ENCODE data around the gene THYN1. TPM values are rescaled to one million over a fixed set of nuclear protein-coding genes. Genes with fewer than 3 reads are reported as not detected.

THYN1 gene
- total RNA-seq, 1 experiment from 2014 or later, result 33.4 TPM

DNA sequence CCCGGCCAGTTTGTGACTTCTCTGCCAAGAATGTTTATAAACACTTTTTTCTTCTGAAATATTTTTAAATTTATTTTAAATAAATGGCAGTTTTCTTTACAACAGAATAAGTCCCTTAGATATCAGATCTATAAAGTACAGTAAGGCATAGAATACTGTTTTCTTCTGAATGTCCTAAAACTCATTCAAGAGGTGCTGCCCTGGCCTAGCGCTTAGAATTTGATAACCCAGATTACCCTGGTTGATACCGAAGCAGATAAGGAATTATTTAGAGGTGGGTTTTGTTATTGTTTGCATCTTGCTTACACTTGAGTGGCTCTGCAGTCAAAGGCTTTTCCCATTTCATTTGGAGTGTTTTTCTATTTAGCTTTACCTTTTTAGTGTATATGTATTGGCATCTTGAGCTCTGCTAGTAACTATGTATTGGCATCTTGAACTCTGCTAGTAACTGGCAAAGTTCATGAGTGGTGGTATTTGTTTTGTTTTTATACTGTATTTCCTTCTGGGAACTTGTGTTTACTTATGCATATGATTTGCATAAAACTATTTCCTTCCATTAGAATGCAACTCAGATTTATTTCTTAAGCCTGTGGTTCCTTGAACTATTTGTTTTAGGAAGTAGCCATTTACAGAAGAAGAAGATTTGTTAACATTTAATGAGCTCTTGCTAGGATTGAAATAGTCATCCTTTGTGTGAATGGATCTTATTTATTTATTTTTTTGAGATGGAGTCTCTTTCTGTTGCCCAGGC is 1.5 kb upstream of the THYN1 start:
- peaks cover 22% of the 10 kb centered on the region for H3K4me1 Mint-ChIP-seq (ENCODE audit: insufficient read depth, unreplicated experiment)
- CTCF ChIA-PET, result interaction anchor here (0.6 to 2.0 kb wide), 4 partner anchors 8 to 37 kb away, joined by 3 to 6 read pairs (median 4); no protein-coding TSS in a partner anchor
- DNase-seq (ENCODE audit: unreplicated experiment), result no peak
- H3K36me3 Mint-ChIP-seq (ENCODE audit: insufficient read depth, unreplicated experiment), result peaks cover 21% of the 10 kb centered on the region
- no peaks in the 10 kb centered on the region for H3K27me3 Mint-ChIP-seq (ENCODE audit: insufficient read depth, unreplicated experiment)
- TF ChIP-seq, protein P1, sequence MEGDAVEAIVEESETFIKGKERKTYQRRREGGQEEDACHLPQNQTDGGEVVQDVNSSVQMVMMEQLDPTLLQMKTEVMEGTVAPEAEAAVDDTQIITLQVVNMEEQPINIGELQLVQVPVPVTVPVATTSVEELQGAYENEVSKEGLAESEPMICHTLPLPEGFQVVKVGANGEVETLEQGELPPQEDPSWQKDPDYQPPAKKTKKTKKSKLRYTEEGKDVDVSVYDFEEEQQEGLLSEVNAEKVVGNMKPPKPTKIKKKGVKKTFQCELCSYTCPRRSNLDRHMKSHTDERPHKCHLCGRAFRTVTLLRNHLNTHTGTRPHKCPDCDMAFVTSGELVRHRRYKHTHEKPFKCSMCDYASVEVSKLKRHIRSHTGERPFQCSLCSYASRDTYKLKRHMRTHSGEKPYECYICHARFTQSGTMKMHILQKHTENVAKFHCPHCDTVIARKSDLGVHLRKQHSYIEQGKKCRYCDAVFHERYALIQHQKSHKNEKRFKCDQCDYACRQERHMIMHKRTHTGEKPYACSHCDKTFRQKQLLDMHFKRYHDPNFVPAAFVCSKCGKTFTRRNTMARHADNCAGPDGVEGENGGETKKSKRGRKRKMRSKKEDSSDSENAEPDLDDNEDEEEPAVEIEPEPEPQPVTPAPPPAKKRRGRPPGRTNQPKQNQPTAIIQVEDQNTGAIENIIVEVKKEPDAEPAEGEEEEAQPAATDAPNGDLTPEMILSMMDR (IDR thresholded peaks at IDR 0.05; ENCODE audit: unreplicated experiment), result no peak
- H3K4me3 Mint-ChIP-seq (ENCODE audit: unreplicated experiment), result peak overlapping the region; percentile 90
- H3K27ac Mint-ChIP-seq (ENCODE audit: low read depth, unreplicated experiment), result peak overlapping the region; percentile 83
- no TSS peak for BruUV-seq (replicated peaks)
- intact Hi-C loops (cut with micrococcal nuclease), result no loop called here
- H3K9me3 Mint-ChIP-seq (ENCODE audit: unreplicated experiment), result no peaks in the 10 kb centered on the region
- POLR2A ChIA-PET, result interaction anchor here (0.6 to 5.3 kb wide), 7 partner anchors 10 to 80 kb away, joined by 3 to 52 read pairs (median 4); partner anchors contain the start of genes NCAPD3 and VPS26B

DNA sequence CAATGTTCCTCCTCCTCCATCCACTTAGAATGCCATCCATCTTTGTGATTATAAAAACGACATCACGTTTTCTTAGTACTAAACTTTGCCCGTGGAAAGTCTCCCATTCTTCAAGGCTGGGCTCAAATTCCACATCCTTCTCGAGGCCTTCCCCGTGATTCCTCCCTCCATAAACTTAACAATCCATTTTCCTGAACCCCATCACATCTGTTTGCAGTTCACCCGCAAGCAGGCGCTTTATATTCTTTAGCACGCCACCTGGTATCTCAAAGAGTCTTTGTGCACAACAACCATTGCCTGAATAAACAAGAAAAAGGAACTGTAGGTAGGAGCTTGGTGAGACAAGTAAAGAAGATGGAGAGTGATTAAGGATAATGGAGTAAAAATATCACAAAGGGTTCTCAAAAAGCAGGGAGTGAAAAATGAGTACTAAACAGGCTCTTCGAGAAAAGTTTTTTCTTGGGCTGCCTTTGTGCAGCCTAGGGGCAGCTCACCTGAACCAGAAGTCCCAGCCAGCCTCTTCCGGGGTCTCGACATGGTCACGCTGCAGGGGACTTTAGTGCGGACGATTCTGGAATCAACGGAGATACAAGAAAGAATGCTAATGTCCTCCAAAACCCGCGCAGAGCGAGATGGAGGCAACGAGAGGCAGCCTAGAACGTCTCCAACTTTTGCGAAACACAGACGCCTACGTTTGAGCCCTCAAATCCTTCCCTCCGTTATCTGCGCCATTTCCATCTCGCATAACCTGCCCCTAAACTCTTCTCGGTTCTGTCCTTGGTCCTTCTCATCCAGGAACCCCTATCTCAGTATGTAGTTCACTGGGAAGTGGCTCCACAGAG is 585 bp downstream of the THYN1 start:
- TF ChIP-seq, protein P1 (IDR thresholded peaks at IDR 0.05; ENCODE audit: unreplicated experiment), result no peak
- peak overlapping the region; percentile 83 for H3K27ac Mint-ChIP-seq (ENCODE audit: low read depth, unreplicated experiment)
- no TSS peak for BruUV-seq (replicated peaks)
- ChIA-PET POLR2A (interaction anchor here (0.7 to 5.3 kb wide), 6 partner anchors 12 to 133 kb away, joined by 3 to 52 read pairs (median 7); partner anchors contain the start of genes NCAPD3 and VPS26B), CTCF (interaction anchor here (0.6 to 2.7 kb wide), 5 partner anchors 10 to 220 kb away, joined by 3 to 9 read pairs (median 3); partner anchors contain the start of gene VPS26B)
- no peaks in the 10 kb centered on the region for H3K9me3 Mint-ChIP-seq (ENCODE audit: unreplicated experiment)
- peaks cover 28% of the 10 kb centered on the region for H3K36me3 Mint-ChIP-seq (ENCODE audit: insufficient read depth, unreplicated experiment)
- no peak for DNase-seq (ENCODE audit: unreplicated experiment)
- H3K27me3 Mint-ChIP-seq (ENCODE audit: insufficient read depth, unreplicated experiment), result no peaks in the 10 kb centered on the region
- peak overlapping the region; percentile 90 for H3K4me3 Mint-ChIP-seq (ENCODE audit: unreplicated experiment)
- intact Hi-C loops (cut with micrococcal nuclease), result loop anchor here (2.0 kb wide), 1 partner anchor 28 kb away; the partner anchor contains the start of gene VPS26B
- H3K4me1 Mint-ChIP-seq (ENCODE audit: insufficient read depth, unreplicated experiment), result peaks cover 22% of the 10 kb centered on the region

DNA sequence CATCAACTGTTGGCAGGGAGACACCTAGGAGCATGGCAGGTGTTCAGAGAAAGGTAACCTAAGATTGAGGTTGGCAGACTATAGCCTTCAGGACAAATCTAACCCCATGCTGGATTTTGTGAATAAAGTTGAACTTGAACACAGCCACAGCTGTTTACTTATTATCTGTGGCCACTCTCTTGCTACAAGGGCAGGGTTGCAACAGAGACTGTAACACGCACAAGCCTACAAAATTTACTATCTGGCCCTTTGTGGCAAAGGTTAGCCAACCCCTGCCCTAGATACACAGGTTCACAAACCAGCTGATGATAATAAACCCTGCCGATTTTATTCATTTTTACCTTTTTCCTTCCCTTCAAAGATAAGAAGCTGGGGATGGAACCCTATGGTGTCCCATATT is 2.5 kb downstream of the THYN1 start:
- no peak for DNase-seq (ENCODE audit: unreplicated experiment)
- H3K4me3 Mint-ChIP-seq (ENCODE audit: unreplicated experiment), result no peak overlapping the region
- H3K9me3 Mint-ChIP-seq (ENCODE audit: unreplicated experiment), result no peaks in the 10 kb centered on the region
- TF ChIP-seq, protein P1 (IDR thresholded peaks at IDR 0.05; ENCODE audit: unreplicated experiment), result no peak
- H3K27me3 Mint-ChIP-seq (ENCODE audit: insufficient read depth, unreplicated experiment), result no peaks in the 10 kb centered on the region
- peaks cover 22% of the 10 kb centered on the region for H3K4me1 Mint-ChIP-seq (ENCODE audit: insufficient read depth, unreplicated experiment)
- intact Hi-C loops (cut with micrococcal nuclease), result no loop called here
- no peak overlapping the region for H3K27ac Mint-ChIP-seq (ENCODE audit: low read depth, unreplicated experiment)
- BruUV-seq (replicated peaks), result no TSS peak
- CTCF ChIA-PET, result interaction anchor here (2.7 kb wide), 1 partner anchor 12 kb away, joined by 9 read pairs; no protein-coding TSS in a partner anchor
- peaks cover 29% of the 10 kb centered on the region for H3K36me3 Mint-ChIP-seq (ENCODE audit: insufficient read depth, unreplicated experiment)
- POLR2A ChIA-PET, result interaction anchor here (0.7 to 5.3 kb wide), 2 partner anchors 22 to 26 kb away, joined by 4 to 52 read pairs; partner anchors contain the start of genes NCAPD3 and VPS26B

Data from MCF 10A (cell line).